NCI-H526 treated with DMSO at 0.1 percent for 48 hours (cell line): ENCODE data around the gene COL13A1.

Source experiments
- DNase-seq: peaks from one replicate; lab custom pipeline; 2025; lab: John Stamatoyannopoulos, UW

COL13A1 gene

DNA sequence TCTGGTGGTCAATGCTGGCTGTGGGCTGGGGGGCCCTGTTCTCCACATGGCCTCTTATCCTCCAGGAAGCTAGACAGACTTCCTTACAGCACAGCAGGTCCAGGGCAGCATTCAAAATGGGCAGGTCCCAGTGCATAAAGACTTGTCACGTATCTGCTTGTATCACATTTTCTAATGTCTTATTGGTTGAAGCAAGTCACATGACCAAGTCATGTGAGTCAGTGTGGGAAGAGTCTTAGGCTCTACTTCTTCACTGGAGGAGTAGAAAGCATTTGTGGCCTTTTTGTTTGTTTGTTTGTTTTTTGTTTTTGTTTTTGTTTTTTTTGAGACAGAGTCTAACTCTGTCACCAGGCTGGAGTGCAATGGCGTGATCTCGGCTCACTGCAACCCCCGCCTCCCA, 104.7 kb downstream of the COL13A1 start:
- DNase-seq, result no peak

DNA sequence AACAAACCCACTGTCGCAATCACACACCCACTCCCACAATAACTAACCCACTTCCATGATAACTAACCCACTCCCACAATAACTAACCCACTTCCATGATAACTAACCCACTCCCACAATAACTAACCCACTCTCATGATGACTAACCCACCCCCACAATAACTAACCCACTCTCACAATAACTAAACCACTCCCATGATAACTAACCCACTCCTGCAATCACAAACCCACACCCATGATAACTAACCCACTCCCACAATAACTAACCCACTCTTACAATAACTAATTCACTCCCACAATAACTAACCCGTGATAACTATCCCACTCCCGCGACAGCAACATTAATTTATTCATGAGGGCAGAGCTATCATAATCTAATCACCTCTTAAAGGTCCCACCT, 105.8 kb downstream of the COL13A1 start:
- DNase-seq, result no peak

DNA sequence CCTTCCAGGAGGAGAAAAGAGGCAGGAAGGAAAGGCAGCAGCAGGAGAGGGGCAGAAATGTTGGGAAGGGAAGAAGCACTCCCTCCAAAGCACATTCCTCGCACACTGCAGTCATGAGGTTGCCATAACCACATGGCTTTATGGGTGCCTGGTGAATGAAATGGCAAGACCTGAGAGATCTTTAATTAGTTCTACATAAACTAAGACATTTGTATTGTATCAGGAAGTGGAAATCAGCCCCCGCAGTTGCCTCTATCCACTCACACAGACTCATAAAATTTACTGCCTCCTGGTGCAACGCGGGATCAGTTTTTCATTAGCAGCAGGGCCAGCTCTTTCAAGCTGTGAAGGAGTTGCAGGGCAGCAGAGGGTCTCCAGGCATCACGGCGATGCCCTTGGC, 106.4 kb downstream of the COL13A1 start:
- no peak for DNase-seq

DNA sequence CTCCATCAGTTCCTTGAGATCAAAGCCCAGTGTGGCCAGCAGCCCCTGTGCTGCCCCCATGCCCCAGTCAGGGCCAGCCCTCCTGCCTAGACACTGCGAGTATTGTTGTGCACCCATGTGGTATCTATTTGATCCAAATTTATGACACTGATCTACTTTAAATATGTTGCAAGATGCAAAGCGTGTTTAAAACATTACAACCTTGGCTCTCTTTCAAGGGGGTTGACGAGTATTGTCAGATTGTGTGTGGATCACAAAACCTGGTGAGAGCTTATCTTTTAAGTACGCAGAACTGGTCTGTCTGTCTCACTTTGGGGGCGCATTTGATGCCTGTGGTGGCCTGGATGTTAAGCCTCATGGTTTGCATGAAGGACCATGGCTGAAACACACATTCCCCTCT, 108.9 kb downstream of the COL13A1 start:
- peak; percentile 3 for DNase-seq

DNA sequence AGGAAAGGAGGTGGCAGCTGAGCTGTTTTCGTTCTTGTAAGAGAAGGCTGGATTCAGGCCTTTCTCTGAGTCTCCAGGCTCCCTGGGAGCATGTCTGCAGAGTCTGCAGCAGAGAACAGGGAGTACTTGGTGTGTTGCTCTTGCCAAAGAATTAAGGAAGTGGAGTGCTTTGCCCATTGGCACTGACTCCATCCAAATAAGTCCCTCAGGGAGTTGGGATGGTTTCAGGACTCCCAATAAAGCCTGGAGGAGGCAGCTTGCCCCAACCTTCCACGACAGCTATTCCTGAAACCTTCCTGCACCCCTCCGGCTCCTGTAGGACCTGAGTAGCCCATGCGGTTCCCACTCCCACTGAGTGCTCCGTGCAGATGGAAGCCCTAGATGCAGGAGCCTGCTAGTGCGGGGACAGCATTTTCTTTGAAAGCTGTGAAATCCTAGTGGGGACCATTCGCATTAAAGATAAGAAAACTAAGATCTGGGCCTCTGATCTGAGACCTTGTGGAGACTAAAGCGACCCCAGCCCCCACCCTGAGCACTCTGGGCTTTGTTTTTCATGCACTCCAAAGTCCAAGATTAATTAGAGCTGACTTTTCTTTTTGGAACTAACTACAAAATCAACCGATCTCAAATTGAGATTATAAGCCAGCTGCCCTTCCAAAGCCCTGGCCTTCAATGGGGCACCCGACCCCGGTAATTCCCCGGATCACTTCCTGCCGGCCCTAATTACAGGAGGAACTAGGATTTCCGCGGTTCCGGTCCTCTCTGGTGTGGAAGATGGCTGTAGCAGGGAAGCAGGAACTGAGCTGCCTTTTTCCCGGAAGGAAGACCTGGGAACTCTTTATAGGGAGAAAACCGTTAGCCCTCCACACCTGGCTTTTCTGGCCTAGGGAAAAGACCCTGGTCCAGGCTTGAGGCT, 110.2 kb downstream of the COL13A1 start:
- no peak for DNase-seq

DNA sequence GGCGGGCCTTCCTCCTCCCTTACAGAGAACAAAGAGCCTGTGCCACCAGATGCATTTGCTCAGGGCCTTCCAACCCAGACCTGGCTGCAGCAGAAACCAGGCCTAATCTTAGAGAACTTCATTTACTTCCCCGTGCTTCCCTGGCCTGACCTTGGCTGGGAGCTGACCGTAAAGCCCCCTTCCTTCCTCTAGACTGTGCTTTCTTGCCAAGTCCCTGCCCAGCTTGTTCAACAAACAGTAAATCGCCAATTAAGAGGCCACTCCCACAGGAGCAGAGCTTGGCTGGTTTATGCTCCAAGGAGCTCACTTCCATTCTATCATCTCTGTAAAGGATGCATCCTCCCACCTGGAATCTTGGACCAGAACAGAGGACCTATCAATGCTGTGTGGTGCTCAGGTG, 110.9 kb downstream of the COL13A1 start:
- DNase-seq, result no peak

DNA sequence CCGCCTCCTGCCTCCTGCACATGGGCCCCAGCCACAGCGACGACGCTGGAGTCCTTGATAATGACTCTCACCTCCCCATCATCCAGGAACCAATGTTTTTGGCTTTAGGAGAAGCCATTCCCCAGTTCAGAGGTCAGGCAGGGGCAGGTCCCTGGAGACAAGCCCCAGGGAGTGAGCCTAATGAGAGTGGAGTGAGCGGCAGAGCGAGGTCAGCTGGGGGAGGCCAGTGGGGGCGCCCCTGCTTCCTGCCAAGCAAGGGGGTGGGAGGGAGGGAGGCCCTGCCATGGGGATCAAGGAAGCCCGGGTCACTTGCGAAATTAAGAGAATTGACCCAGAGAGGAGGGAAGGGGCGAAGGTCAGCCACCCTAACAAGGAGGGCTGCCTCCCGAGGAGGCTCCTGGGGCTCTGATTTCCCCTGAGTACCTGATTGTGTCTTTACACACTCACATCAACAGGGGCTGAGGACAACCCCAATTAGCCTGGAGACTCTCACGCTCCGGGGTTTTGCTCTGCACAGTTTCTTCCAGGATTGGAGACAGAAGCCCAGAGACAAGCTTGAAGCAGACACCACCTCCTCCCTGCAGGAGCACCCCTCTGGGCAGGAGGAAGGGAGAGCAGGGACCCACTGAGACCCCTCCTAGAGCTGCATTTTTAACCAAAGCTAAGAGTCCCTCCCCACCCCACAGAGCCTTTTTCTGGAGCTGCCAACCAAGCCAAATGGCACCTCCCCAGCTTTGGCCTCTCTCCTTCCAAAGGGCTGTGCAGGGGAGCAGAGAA, 112.1 kb downstream of the COL13A1 start:
- no peak for DNase-seq

DNA sequence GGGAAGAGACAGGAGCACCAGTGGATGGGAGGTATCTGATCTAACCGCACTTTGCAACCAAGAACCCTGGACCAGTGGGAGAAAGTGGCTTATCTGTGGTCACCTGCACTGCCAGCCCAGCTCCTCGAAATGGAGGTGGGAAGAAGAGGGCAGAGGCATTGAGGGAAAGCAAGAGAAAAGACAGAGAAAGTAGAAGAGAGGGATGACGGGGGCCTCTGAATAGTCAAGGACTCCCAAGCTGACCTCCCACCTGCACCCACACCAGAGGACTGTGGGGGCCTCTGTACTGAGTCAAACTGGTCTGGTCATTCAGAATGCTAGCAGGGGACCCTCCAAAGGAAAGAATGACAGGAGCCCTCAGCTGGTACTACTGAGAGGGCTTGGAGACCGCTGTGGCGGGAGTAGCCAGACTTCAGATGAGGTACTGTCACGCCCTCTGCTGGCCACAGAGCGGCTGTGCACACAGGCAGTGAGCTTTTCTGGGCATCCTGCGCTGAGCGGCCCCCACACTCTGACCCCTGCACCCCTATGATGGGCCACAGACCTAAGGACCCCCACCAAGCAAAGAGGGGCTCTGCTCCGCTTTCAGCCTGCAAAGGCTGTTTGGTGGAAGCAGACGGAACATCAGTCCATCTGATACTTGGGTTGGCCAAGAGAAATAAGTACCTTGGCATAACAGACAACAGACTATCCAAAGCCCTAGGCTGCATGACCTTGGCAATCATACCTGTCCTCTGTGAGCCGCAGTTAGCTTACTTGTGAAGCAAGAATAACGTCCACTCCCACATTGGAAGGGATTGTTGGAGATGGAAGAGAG, 112.9 kb downstream of the COL13A1 start:
- peak; percentile 36 for DNase-seq

DNA sequence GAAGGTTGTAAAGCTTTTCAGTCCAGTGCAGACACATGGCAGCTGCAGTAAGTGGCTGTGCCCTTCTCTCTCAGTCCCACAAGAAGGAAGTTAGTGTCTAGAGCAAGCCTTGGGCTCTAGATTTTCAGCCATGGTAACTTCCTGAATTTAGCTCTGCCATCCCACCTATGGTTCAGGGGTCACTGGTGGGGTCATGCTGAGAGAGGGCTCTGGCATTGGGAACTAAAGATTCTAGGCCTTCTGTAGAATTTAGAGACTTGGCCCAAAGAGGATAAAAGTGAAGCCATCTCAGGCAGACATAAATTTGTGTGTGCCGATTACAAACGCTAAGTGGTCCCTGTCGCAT, 113.5 kb downstream of the COL13A1 start:
- no peak for DNase-seq

DNA sequence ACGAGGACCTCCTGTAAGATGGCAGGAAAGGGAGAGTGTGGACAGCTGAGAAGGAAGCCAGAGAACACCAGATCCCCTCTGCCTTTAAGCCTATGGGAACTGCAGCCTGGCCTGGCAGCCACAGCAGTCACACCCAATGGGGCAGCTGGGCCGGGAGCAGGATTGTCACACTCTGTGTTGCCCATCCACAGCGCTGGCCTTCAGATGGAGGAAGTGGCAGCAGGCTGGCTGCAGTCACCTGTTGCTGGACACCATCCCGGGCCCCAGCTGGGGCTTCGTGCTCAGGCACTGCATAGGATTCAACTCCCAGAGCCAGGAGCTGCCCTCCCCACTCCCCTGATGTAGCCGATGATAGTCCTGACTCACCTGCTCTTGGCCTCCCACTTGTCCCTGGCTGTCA, 114.4 kb downstream of the COL13A1 start:
- no peak for DNase-seq

DNA sequence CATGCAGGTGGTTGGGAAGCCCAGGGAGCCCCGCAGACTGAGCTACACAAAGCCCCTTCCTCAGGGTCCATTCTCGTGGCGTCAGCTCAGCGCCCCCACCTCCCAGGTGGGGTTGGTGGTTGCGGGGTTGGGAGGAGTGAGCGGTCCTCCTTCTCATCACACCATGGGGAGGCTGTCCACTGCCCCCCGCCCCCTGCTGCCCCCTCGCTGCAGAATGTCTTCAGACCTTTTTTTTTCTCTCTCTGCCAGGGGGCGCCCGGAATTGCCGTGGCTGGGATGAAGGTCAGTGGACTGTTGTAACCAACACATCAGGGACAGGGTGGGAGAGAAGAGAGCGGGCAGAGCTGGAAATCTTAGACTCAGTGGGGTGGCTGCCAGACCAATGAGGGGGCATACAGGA, 116.3 kb downstream of the COL13A1 start:
- DNase-seq, result no peak

DNA sequence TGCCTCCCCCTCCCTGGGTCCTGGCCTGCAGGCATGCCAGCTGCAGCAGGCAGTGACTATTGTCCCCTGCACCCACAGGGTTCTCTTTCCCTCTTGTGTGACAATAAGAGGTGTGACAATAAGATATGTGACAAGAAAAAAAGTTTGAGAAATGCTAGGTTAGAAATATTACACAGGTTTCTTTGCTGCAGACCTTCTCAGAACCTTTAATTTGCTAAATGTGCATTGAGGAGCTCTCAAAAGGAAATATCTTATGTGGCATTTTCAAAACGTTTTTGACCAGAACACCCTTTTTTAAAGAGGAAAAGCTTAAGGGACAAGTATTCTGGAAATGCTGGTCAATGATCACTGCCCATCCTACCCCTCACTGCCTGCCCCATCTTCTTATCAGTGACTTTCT, 117.5 kb downstream of the COL13A1 start:
- no peak for DNase-seq

DNA sequence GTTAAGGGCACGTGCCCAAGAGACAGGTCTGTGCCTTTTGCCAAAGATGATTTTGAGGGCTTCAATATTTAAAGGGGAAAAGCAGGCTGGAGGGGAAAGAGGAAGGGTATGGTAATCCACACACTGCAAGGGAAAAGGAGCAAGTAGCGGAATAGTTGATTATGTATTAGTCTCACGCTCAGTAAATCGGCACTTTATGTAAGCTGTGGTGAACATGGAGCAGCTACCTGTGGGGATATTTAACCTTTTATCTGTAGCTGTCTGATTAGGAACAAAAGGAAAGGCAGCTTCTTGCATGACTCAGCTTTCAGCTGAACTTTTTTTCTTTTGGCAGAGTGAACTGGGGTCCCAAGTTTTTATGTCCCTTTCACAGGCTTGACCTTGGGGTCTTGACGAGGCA, 123.4 kb downstream of the COL13A1 start:
- DNase-seq, result no peak

DNA sequence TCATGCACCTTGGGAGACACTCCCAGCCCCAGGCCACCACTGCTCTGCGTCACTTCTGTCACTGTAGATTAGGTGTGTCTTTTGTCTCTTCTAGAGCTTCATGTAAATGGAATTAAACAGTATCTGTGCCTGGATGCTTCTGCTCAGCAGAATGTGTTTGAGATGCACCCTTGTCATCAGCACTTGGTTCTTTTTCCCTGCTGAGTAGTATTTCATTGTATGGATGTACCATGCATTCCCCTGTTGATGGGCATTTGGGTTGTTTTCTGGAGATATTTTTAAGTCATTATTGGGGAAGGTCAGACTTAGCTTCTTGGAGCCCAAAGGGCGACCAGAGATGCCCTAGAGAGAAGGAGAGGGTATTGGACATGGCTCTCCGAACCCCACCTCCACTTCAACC, 126.6 kb downstream of the COL13A1 start:
- DNase-seq, result no peak

DNA sequence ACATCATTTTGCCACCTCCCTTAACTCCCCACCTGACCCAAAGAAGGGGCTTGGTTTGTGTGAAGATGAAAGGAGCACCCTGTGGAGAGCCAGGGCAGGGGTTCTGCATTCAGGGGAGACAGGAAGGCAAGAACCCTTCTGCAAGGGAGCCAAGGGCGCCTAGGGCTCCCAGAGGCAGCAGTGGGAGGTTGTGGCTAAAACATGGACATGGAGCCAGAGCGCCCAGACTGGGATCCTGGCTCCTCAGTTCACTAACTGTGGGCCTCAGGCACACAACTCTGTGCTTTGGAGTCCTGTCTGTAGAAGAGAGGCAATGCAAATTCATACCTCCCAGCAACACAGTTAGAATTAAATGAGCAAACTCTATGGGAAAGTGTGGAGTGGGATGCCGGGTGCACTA, 127.9 kb downstream of the COL13A1 start:
- no peak for DNase-seq

DNA sequence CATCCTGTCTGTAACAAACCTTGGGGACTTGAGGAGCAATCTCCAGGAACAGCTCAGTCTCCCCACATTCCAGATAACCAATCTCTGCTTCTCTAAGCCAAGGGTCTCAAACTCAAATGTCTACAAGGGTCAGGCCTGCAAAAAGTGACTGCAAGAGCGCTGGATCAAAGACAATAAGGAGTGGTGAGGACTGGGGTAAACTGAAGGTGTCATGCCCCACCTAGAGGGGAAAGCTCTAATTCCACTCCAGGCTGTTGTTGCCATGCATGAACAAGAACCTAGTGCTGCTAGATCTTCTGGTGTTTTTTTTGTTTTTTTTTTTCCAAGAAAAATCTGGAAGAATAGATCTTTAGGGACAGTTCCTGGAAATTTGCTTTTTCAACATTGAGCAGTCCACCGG, 133.1 kb downstream of the COL13A1 start:
- no peak for DNase-seq

DNA sequence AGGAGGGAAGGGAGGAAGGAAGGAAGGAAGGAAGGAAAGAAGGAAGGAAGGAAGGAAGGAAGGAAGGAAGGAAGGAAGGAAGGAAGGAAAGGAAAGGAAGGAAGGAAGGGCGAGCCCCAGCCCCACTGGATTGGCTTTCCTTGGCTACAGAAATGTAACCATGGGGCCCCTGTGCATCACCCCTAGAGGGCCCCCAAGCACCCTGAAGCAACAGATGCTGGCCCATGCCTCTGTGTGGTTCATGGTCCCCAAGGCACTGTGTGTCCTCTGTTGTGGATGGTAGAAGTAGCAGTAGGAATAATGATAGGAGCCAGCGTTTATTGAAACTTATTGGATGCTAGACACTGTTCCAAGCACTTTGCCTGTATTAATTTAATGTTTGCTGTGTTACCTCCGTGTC, 134.4 kb downstream of the COL13A1 start:
- no peak for DNase-seq

DNA sequence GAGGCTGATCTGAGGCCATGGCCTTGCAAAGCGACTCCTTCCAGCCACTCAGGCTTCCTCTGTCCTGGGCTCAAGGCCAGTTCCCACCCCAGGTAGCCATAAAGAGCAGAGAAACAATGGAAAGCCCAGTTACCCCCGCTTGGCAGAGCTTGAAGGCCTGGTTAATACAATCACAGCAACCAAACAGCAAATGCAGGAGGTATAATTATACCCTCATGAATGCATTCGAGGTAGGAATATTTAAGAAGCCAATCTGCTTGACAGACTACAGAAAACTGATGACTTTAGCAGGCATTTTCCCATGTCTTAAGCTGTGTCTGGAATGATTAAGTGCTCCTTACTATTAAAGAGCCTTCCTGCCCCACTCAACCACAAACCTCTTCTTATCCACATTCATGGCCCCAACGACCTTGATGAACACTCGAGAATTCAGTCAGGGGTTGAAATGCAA, 136.9 kb downstream of the COL13A1 start:
- no peak for DNase-seq

DNA sequence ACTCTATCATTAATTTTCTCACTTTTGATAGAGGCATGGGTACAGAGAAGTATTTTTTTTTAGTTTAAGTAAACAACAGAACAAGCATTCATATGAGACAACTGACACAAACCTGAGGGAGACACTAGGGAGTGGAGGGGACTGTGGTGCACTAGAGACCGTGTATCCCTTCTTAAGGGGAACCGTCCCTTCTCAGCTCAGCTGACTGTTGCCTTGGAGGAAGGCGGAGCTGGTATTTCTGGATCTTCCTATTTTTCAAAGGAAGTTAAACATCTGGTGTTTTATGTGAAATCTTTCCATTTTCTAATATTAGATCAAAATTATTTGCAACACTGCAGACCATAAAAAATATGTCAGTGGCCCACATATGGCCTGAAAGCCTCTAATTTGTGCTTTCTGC, 137.4 kb downstream of the COL13A1 start:
- no peak for DNase-seq

DNA sequence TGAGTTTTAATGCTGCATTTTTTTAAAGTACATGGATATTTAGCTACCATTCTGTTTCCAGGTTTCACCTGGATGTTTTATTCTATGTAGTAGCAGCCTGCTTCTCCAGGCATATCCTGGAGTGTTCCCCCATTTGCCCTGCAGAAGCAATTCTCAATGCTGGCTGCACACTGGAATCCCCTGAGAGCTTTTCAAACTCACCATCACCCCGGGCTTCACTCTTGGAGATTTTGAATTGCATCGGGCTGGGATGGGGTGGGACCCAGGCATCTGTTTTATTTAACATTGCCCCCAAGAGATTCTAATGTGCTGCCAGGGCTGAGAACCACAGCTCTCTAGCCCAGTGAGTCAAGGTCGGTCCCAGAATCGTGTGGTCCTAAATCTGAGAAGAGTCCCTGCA, 137.8 kb downstream of the COL13A1 start:
- DNase-seq, result no peak

DNA sequence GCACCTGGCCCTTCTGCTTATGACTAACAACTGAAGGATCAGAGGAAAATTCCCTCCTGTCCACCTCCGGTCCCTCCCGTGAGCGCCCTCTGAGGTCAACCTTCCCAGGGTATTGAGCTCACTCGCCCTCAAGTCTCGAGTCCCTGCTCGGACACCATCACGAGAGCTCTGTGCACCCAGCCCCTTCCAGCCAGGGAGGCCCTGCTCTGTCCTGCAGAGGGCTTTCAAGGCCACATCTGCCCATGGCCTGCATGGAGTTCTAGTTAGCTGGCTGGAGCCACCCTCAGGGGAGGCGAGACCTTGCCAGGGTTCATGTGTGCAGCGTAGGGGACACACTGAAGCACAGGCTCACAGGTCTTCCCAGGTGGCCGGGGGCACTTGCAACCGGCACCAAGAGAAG, 140.0 kb downstream of the COL13A1 start:
- no peak for DNase-seq

DNA sequence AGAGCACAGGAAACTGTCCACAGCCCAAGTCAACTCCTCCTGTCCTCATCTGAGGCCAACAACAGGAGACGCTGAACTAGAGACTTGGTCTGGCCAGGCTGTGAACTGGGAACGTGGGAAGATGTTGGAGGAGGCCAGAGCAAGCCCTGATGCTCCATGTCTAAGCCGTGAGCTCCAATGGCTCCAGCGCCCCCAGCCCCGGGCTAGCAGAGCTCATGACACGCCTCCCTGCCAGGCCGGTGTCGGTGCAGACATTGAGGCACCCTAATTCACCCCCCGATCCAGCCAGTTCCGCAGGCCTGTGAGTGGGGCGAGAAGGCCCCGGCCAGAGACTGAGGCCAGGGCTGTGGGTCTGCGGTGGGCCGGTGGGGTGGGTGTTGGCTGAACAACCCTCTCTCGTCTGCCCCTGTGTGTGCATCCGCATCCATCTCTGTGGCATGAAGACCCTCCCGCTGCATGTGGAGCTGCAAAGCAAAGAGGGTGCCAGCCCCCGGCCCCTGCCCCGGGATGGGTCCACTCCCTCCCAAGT, 141.7 kb downstream of the COL13A1 start:
- no peak for DNase-seq
